Muscle of arm (tissue), 12 donors: ENCODE measurements around the gene TBCB. TPM values are rescaled to one million over a fixed set of nuclear protein-coding genes. Genes with fewer than 3 reads are reported as not detected.
A peak's percentile ranks its signal among the peaks of the same experiment; 100 is the strongest.

Source experiments
- DNase-seq: peaks from one replicate; pipeline ENCODE4 v3.0.0-alpha.2; 2013
- polyA plus RNA-seq, 12 donors: library from polyadenylated mRNA; unstranded; fragments of 120-200 nt; gene quantifications; one replicate each; pipeline ENCODE4 v1.2.1, GENCODE V29; 2013; ENCODE audit not compliant: insufficient read length in 12 of 12

The TBCB gene
- polyA plus RNA-seq, 12 donors, result 54.6 to 85.5 (median 75.2) TPM; not detected in 1

DNA sequence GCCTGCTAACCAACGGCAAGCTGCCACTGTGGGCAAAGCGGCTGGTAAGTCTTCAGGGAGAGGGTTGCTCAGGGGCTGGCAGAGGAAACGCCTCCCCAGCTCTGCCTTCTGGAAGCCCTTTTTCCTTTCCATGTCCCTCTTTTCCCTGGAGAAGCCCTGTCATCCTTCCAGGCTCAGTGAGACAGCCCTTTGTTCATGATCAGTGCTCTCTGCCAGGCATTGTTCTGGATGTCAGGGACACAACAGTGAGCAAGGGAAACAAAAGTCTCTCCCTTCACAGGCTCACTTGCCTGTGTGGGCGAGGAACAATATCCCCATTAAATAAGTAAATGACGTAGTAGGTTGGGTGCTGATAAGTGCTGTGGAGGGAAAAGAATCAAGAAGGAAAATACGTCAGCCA is 18.2 kb upstream of the TBCB start:
- DNase-seq, result no peak

DNA sequence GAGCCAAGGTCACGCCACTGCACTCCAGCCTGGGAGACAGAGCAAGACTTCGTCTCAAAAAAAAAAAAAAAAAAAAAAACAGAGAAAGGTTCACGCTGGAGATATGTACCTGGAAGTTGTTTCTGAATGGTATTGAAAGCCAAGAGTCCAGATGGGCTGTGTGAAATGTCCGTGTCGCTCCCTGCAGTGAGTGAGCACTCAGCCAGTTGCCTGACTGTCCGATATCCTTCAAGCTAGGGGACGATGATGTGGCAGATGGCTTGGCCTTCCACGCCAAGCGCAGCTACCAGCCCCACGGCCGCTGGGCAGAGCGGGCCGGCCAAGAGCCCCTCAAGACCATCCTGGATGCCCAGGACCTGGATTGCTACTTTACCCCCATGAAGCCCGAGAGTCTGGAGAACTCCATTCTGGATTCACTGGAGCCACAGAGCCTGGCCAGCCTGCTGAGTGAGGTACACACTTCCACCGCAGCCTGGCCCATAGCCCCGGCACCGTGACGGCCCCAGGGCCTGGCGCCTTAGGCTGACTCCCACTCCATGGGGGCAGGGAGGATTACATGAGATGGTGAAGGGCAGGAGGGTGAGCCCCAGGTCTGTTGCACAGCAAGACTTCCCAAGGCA is 16.0 kb upstream of the TBCB start:
- no peak for DNase-seq

DNA sequence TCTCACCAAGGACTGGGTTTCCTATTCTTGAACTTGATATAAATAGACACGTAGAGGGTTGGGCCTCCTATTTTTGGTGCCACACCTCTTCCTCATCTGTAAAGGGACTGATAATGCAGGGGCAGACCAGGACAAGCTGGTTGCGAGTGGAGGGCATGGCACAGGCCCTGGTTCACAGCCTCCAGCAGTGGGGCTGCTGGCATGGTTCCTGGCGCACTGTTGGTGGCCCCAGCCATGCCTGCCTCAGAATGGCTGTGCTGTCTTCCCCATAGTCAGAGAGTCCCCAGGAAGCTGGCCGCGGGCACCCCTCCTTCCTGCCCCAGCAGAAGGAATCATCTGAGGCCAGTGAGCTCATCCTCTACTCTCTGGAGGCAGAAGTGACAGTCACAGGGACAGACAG is 14.8 kb upstream of the TBCB start:
- DNase-seq, result no peak

DNA sequence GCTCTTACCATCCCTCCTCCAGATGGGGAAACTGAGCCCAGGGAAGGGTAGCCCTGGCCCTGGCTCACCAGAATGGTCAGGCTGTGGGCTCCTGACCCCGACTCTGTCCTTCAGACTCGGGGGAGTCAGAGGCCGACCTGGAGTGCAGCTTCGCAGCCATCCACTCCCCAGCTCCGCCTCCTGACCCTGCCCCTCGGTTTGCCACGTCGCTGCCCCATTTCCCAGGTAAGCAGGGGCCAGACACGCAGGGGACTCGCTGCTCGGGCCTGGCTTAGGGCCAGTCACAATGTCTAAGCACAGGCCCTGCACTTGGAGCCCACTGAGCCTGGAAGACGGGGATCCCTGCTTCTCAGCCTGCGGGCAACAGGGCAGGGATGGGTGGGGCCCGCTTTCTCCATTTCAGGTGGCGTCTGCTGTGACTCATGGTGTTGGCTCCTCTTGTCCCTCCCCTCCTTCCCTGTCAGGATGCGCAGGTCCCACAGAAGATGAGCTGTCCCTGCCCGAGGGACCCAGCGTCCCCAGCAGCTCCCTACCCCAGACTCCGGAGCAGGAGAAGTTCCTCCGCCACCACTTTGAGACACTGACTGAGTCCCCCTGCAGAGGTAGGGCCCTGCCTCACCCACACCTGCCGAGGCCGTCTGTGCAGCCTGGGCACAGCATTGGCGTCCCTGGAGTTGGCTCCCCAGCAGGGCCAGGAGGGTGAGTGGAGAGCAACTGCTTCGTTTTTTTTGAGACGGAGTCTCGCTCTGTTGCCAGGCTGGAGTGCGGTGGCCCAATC is 13.5 kb upstream of the TBCB start:
- DNase-seq, result no peak

DNA sequence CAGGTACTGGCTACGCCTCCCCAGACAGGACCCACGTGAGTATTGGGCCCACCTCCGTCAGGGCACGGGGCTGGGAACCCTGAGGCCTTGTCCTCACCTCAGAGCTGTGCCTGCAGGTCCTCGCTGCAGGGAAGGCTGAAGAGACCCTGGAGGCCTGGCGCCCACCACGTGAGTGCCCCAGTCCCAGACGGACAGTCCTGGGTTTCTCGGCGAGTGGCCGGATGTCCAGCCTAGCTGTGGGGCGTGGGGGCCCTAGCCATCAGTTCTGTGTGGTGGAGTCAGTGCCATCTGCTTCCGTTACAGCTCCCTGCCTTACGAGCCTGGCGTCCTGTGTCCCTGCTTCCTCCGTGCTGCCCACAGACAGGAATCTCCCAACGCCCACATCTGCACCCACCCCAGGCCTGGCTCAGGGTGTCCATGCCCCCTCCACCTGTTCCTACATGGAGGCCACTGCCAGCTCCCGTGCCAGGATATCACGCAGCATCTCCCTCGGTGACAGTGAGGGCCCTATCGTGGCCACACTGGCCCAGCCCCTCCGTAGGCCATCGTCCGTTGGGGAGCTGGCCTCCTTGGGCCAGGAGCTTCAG is 12.1 kb upstream of the TBCB start:
- DNase-seq, result no peak

DNA sequence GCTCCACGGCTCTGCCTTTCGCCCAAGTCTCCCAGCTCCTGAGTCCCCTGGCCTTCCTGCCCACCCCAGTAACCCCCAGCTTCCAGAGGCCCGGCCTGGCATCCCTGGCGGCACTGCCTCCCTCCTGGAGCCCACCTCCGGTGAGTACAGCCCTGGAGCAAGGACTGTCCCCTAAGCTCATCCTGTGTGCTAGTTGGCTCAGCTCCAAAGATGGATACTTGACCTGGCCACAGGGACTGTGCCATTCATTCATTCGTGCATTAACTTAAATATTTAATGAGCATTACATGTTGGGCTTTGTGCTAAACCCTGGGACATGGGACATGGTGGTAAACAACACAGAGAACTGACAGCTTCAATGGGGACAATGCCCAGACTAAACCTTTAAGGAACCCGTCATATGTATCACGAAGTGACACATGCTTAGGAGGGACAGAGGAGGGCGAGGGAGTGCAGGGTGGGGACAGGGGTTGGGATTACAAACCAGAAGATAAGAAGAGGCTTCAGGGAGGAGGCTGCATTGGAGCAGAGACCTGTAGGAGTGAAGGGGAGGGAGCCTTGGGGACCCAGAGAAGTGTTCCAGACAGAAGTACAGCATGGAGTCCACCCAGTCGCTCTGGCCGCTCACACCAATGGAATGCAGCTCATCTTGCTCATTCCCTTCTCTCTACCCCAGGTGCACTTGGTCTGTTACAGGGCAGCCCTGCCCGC is 11.3 kb upstream of the TBCB start:
- no peak for DNase-seq

DNA sequence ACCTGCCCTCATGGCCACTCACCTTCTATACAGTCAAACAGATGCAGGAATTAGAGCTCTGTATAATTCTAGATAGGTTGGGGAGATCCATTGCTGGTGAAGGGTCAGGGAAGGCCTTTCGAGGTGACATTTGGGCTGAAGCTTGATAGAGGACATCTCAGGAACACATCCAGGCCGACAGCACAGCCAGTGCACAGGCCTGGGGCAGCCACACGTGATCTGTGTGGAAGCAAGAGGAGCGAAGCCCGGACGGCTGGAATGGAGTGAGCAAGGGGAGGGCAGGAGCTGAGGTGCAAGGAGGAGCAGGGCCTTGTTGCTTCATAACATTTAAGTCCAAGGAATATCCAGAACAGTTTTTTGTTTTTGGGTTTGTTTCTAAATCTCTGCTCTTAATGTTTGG is 8.8 kb upstream of the TBCB start:
- no peak for DNase-seq

DNA sequence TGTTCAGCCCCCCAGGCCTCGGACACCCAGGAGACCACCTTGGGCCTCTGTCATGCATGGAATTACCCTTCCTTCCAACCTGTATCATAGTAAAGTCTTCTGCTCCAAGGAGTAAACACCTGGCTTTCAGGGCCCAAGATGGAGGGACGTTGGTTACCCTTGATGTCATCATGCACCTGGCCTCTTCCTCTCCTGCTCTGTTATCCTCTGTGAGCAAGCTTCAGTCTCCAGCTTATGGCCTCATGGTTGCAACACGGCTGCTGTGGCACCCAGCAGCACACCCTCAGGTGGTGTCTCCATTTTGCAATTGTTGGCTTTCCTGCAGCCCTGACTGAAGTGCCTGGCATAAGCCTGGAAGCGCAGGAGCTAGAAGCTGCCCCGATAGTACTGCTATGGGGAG is 8.3 kb upstream of the TBCB start:
- no peak for DNase-seq

DNA sequence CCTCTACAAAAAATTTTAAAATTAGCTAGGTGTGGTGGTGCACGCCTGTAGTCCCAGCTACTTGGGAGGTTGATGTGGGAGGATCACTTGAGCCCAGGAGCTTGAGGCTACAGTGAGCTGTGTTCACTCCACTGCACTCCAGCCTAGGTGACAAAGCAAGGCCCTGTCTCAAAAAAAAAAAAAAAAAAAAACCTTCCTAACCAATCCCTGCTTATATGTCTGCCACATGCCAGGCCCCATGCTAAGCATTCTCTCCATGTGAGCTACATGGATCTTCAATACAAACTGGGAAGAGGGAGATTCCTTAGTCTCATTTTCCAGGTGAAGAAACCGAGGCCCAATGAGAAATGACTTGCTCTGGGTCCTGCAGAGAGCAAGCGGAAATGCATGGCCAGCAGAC is 6.6 kb upstream of the TBCB start:
- no peak for DNase-seq

DNA sequence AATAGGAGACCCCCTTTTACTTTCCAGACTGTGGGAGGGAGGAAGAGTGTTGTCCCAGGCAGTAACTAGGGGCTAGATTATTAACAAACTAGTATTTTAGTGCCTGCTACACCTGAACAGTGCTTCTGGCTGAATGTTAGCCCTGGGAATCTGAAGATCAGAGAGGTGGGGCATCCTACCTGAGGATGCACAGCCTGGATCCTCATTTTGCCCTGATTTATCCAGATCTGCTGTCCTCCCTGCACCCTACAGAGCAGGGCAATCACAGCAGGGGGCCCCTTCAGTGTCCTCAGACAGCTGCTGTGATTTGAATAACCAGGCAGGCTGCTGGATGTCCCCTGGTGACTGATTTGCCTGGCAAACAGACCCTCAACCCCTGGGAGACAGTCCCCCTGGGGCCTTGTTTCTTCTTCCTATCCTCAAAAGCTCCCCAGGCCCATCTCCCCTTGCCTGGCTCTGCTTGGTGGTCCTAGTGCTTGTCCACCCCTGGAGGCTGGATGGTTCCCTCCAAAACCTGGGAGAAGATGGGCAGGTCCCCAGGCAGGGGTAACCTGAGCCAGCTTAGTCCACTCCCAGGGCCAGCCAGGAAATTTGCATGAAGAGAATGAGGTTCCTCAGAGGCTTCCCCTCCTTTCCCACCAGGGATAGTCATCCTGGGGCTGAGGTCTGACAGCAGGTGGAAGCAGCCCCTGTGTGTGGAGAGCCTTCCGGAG is 4.6 kb upstream of the TBCB start, which contains the start of gene OVOL3:
TSS of gene OVOL3 (plus strand) at position 657 of the 713 bp plus-strand sequence. CDS start 60 bp downstream, outside the sequence.
- DNase-seq, result no peak

DNA sequence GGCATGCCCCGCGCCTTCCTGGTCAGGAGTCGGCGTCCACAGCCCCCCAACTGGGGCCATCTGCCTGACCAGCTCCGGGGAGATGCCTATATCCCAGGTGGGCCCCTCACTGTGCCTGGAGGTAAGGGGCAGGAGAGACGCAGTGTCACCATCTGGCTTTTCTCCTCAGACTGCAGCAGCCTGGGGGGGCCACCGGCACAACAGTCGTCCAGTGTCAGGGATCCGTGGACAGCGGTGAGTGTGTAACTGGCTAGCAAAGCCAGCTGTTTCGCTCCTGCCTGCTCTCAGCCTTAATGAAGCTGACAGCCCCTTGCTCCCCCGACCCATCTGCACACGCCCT is 4.1 kb upstream of the TBCB start:
- no peak for DNase-seq

DNA sequence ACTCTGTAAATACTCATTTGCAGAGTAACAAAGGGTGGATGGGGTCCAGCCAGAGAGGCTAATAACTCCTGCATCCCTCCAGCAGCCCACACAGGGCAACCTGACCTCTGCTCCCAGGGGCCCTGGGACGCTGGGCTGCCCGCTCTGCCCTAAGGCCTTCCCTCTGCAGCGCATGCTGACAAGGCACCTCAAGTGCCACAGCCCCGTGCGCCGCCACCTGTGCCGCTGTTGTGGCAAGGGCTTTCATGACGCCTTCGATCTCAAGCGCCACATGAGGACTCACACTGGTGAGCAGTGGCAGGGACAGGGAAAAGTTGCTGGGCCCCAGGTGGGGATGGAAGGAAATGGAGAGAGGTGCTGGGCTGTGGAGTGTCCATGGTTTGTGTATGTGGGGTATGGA is 2.6 kb upstream of the TBCB start:
- DNase-seq, result no peak

DNA sequence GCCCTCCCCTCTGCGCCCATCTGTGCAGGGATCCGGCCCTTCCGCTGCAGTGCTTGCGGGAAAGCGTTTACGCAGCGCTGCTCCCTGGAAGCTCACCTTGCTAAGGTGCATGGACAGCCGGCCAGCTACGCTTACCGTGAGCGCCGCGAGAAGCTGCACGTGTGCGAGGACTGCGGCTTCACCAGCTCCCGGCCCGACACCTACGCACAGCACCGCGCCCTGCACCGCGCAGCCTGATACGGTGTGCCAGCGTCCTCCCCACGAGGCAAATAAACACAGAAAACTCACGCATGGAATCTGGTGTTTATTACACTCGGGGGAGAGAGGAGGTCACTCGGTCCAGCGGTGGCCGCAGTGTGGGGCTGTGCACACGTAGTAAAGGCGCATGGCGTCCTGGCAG is 1.8 kb upstream of the TBCB start:
- DNase-seq, result no peak

DNA sequence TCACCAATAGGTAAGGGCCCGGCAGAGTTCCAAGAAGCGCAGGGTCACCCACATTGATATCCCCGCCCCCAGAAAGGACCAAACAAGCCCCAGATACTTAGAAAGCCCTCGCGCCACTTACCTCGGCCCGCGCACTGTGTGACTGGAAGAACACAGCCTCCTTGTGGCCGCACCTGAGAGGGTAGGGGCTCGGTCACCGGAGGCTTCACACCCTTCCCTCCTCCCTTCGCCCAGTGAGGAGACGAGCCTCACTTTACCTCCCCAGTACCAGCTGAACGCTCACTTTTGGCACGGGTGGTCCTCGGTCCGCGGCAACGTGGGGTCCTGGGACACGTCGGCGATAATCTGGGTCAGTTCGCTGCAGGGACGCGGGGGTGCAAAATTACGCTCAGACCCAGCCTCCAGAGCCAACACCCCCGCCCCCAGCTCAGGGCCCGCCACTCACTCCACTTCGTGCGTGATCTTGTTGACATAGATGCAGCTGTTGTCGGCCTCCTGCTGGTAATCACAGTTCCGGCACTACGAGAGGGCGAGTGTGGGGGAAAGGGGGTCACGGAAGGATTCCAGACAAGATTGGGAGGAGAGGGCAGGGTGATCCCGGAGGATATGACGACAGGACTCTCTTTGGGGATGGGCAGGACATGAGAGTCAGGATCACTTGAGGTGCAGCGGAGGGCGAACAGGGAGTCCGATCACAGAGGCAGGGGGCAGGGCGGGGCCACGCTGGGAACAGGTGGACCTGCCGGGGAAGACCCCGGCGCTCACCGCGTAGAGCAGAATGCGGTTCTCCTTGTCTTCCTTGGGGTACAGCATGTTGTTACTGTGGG is 1.2 kb upstream of the TBCB start:
- DNase-seq, result peak; percentile 36

DNA sequence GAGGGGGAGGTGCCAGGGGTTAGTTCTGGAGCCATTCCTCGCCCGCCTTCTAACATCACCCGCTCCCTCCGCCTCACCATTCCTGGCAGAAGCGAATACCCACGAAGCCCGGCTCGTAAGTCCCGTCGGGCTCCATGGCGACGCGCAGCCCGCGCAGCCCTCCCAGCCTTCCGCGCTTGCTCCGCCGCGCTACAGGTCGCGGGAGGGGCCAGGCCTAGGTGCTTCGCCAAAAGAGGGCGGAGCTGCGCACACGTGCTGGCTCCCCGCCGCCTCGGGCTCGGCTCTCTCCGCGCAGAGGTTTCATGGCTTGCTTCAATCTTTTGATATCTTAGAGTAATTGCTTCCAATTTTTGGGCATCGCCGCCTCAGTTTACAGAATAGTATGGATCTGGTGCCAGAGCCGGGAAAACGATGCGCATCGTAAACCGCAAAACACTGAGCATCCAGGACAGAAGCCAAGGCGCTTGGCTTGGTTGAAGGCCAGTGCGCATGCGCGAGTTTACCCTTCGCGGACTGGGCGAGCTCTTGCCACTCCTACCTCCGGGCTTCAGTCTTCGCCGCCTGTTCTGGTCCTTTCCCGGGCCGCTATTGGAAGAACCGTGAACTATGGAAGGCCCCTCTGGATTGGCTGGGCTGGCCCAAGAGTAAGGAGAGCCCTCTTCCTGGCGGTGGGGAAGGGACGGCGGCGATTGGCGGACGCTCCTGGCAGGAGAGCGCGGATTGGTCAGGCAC is 381 bp upstream of the TBCB start, which contains the start of gene POLR2I:
TSS of gene POLR2I (minus strand) at position 155 of the 732 bp plus-strand sequence. CDS start at position 136, 19 bp downstream.
- DNase-seq, result peak; percentile 99

DNA sequence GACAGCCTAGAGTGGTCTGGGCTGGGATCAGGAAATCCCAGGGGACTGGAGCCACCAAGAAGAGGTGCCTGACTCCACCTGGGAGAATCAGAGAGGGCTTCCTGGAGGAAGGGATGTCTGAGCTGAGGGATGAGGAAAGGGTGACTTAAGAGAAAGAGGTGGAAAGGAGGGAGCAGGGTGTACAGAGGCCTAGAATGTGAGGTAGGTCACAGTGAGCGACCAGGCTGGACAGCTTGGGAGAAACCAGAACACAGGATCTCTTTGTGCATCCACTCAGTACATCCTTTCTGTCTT is 1.0 kb downstream of the TBCB start:
- DNase-seq, result no peak

DNA sequence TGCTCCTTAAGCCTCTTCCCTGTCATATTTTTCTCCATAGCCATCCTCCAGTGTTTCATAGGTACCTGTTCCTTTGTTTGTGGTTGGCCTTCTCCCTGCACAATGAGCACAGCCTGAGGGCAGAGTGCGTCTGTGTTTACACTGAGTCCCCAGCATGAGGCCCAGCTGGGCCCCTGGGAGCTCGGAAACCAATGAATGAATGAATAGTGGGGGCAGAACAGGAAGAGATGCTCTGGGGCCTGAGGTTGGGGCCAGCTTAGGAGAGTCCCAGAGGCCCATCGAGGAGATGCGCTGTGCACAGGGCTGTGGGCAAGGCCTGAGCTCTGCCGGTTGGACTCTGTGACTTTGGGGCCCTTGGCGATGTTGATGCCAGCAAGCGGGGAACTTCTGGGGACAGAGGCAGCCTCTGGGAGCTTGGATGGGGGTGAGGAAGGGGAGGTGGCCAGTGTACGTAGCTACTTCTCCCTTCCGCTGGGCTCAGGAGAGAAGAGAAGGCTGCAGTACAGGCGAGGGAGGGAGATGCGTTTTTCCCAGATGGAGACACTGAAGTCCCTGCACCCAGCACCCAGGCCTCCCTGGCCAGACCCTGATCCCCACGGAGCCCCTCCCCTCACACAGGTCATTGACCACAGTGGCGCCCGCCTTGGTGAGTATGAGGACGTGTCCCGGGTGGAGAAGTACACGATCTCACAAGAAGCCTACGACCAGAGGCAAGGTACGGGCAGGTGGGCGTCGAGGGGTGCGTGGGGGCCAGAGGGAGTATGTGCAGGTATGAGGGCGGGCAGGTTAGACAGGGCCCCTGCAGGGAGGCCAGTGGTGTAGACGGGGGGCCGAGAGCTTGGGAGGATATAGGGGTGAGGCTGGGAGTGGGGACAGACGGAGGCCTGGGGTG is 5.1 kb downstream of the TBCB start:
- DNase-seq, result no peak

DNA sequence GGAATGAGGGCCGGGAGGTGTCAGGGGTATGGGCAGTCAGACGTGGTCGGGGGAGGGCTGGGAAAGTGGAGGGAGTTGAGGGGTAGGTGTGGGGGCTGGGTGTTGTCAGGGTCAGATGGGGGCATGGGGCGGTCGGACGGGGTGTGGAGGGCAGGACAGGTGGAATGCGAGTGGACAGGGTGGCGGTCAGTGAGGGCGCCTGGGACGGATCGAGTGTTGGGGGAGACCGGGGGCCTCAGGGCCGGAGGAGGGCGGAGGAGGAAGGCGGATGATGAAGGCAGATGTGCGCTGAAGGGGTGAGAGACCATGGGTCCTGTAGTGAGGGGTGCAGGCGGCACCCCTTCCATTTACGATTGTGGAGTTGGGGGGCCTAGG is 5.7 kb downstream of the TBCB start:
- no peak for DNase-seq

DNA sequence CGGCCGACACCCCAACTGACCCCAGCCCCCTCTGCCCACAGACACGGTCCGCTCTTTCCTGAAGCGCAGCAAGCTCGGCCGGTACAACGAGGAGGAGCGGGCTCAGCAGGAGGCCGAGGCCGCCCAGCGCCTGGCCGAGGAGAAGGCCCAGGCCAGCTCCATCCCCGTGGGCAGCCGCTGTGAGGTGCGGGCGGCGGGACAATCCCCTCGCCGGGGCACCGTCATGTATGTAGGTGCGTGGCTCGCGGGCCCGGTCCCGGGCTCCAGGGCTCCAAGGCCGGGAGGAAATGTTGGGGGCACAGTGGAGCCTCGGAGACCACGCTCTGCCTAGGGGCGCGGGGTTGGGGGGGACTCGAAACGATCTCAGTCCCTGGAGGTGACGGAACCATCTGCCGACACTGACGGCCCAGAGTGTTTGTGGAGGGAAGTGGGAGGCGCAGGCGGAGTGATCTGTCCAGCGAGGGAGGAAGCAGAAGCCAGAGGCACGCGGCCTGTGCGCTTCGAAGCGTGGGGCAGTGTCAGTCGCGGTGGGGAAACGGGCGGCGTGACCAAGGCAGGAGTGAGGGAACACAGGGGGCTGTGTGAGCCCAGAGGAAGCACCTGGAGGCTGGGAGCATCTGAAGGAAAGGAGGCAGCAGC is 6.3 kb downstream of the TBCB start:
- no peak for DNase-seq
